GM19239 (cell line): ENCODE data around the gene SLC25A21.
"Not testable (repeated sequence)": the region's sequence is repeated elsewhere in the genome, so short reads cannot be mapped to it uniquely, and the experiment has no call there.

Source experiments
- DNase-seq: peaks from one replicate; pipeline ENCODE4 v3.0.0; 2011; ENCODE audit warnings: low spot score; ENCODE audit not compliant: insufficient read length
- FAIRE-seq: peaks from 2 replicates; lab custom pipeline; 2011; peaks lifted over from hg19 to GRCh38; lab: Jason Lieb, UNC

The SLC25A21 gene

GRCh38 chr14:36817071-36817930 lies 355.1 kb downstream of the SLC25A21 start:
- FAIRE-seq (no peak), DNase-seq (no peak)

GRCh38 chr14:36816481-36816880 lies 355.9 kb downstream of the SLC25A21 start:
- no peak for FAIRE-seq
- no peak for DNase-seq

- not testable (repeated sequence) for DNase-seq, FAIRE-seq
Observed at GRCh38 chr14:36814783-36815182, 357.6 kb downstream of the SLC25A21 start.

GRCh38 chr14:36810209-36810608 lies 362.2 kb downstream of the SLC25A21 start:
- DNase-seq, result no peak
- no peak for FAIRE-seq

- DNase-seq (no peak), FAIRE-seq (no peak)
Observed at GRCh38 chr14:36807727-36808126, 364.7 kb downstream of the SLC25A21 start.

- DNase-seq (no peak), FAIRE-seq (no peak)
Observed at GRCh38 chr14:36805131-36805559, 367.3 kb downstream of the SLC25A21 start.

- FAIRE-seq, result no peak
- DNase-seq, result no peak
Observed at GRCh38 chr14:36797634-36798033, 374.8 kb downstream of the SLC25A21 start.

GRCh38 chr14:36791402-36791801 lies 381.0 kb downstream of the SLC25A21 start:
- no peak for FAIRE-seq
- DNase-seq, result no peak

GRCh38 chr14:36785511-36785910 lies 386.9 kb downstream of the SLC25A21 start:
- FAIRE-seq, result no peak
- no peak for DNase-seq

GRCh38 chr14:36784541-36784940 lies 387.9 kb downstream of the SLC25A21 start:
- FAIRE-seq, result no peak
- DNase-seq, result no peak

GRCh38 chr14:36781897-36782296 lies 390.5 kb downstream of the SLC25A21 start:
- FAIRE-seq (no peak), DNase-seq (no peak)

- FAIRE-seq (no peak), DNase-seq (no peak)
Observed at GRCh38 chr14:36773558-36773957, 398.8 kb downstream of the SLC25A21 start.

- DNase-seq (no peak), FAIRE-seq (no peak)
Observed at GRCh38 chr14:36773136-36773540, 399.3 kb downstream of the SLC25A21 start.

GRCh38 chr14:36771028-36771640 lies 401.3 kb downstream of the SLC25A21 start:
- FAIRE-seq (no peak), DNase-seq (no peak)

- no peak for DNase-seq
Observed at GRCh38 chr14:36768638-36769337, 403.6 kb downstream of the SLC25A21 start.

GRCh38 chr14:36767603-36768281 lies 404.7 kb downstream of the SLC25A21 start:
- no peak for DNase-seq
- FAIRE-seq, result no peak

More at GRCh38 chr14:36768638-36769337, 403.6 kb downstream of the SLC25A21 start:
- FAIRE-seq, result no peak

- no peak for DNase-seq
Observed at GRCh38 chr14:36766974-36767373, 405.4 kb downstream of the SLC25A21 start.

GRCh38 chr14:36757734-36758601 lies 414.4 kb downstream of the SLC25A21 start:
- no peak for DNase-seq
- no peak for FAIRE-seq

More at GRCh38 chr14:36766974-36767373, 405.4 kb downstream of the SLC25A21 start:
- no peak for FAIRE-seq

- no peak for DNase-seq
- no peak for FAIRE-seq
Observed at GRCh38 chr14:36756226-36756625, 416.2 kb downstream of the SLC25A21 start.
